Left ventricle myocardium inferior (tissue), 1 donor: ENCODE data around the gene VASN. TPM values are rescaled to one million over a fixed set of nuclear protein-coding genes. Genes with fewer than 3 reads are reported as not detected.
"Not testable (repeated sequence)": the region's sequence is repeated elsewhere in the genome, so short reads cannot be mapped to it uniquely, and the experiment has no call there.

Experiments used
- DNase-seq: peaks from one replicate; pipeline ENCODE4 v3.0.0-alpha.2; 2020
- H3K27ac ChIP-seq: fragments of 200-600 bp; replicated peaks from 2 replicates; pipeline ENCODE4 v1.8.0; 2021
- H3K27me3 ChIP-seq: fragments of 200-600 bp; 2 replicates; pipeline ENCODE4 v1.8.0; 2021; ENCODE audit warnings: low read depth
- H3K36me3 ChIP-seq: fragments of 200-600 bp; 2 replicates; pipeline ENCODE4 v1.8.0; 2021
- H3K4me1 ChIP-seq: fragments of 200-600 bp; 2 replicates; pipeline ENCODE4 v1.8.0; 2021
- H3K4me3 ChIP-seq: fragments of 200-600 bp; 2 replicates; pipeline ENCODE4 v1.8.0; 2021; ENCODE audit warnings: mild to moderate bottlenecking, moderate library complexity
- H3K9me3 ChIP-seq: fragments of 200-600 bp; replicated peaks from 2 replicates; pipeline ENCODE4 v1.8.0; 2021
- intact Hi-C: fragments of 100-400 bp; cut with micrococcal nuclease; formaldehyde crosslinking; loops from one replicate; pipeline ENCODE4 v1.11.0; 2022
- total RNA-seq: library from RNA; stranded (reverse); fragmentation: NEBNext Ultra II Directional; extraction: Animal tissue kit (Norgen Biotek cat#: 25700); gene quantifications from one replicate; pipeline ENCODE4 v1.2.1, GENCODE V29; 2021
- TF ChIP-seq, protein P1 (sequence below): fragments of 200-600 bp; IDR thresholded peaks from 2 replicates; pipeline ENCODE4 v1.8.0; 2021; ENCODE audit warnings: antibody characterized with exemption, mild to moderate bottlenecking, borderline replicate concordance
- donor health status: DM: no; HTN: yes; CAD: no; lungs with severe emphysema.

Gene VASN
- total RNA-seq, 1 donor from 2014 or later, result 5.5 TPM

DNA sequence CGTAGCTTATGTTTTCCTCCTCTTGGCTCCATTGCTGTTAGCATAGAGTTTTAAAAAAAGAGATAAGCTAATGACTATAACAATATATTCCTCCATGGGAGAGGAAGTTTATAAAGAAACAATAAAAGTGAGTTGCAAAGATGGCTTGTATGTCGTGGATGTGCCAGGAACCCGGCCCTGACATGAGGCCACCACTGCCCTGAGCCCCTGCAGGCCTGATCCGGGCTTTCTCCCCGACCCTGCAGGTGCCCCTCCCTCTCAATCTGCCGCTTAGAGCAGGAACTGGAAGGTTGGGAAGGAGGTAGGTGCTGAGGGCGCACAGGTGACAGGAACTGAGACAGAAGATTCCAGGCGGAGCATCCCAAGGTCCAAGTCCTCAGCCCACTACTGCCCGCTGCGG is 32.2 kb upstream of the VASN start:
- H3K27me3 ChIP-seq, result no peaks in the 10 kb centered on the region
- no peak overlapping the region for H3K4me3 ChIP-seq
- no peaks in the 10 kb centered on the region for H3K9me3 ChIP-seq
- peaks cover 42% of the 10 kb centered on the region for H3K4me1 ChIP-seq
- peak overlapping the region; percentile 64 for H3K27ac ChIP-seq
- DNase-seq, result no peak
- TF ChIP-seq, protein P1, sequence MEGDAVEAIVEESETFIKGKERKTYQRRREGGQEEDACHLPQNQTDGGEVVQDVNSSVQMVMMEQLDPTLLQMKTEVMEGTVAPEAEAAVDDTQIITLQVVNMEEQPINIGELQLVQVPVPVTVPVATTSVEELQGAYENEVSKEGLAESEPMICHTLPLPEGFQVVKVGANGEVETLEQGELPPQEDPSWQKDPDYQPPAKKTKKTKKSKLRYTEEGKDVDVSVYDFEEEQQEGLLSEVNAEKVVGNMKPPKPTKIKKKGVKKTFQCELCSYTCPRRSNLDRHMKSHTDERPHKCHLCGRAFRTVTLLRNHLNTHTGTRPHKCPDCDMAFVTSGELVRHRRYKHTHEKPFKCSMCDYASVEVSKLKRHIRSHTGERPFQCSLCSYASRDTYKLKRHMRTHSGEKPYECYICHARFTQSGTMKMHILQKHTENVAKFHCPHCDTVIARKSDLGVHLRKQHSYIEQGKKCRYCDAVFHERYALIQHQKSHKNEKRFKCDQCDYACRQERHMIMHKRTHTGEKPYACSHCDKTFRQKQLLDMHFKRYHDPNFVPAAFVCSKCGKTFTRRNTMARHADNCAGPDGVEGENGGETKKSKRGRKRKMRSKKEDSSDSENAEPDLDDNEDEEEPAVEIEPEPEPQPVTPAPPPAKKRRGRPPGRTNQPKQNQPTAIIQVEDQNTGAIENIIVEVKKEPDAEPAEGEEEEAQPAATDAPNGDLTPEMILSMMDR, result no peak
- H3K36me3 ChIP-seq, result peaks cover 45% of the 10 kb centered on the region
- intact Hi-C loops, result no loop called here

DNA sequence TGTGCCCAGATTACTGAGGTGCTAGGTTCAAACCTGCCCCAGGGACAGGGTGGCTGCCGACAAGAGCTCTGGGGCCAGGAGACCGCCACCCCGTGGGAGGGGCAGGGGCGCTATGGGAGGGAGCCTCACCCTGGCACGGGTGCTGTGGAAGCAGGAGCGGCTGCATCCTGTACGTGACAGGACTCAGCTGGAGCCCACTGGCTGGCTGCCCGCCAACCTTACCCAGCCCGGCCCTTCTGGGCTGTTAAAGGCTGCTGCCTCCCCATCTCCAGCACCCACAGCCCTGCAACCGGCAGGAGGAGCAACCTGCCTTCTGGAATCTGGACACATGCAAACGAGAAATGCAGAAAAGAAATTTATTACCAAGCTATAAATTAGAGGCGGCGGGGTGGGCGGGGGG is 31.7 kb upstream of the VASN start:
- H3K9me3 ChIP-seq, result no peaks in the 10 kb centered on the region
- H3K36me3 ChIP-seq, result peaks cover 41% of the 10 kb centered on the region
- H3K4me1 ChIP-seq, result peaks cover 42% of the 10 kb centered on the region
- H3K27ac ChIP-seq, result peak overlapping the region; percentile 64
- intact Hi-C loops, result no loop called here
- no peak overlapping the region for H3K4me3 ChIP-seq
- no peaks in the 10 kb centered on the region for H3K27me3 ChIP-seq
- peak; percentile 54 for DNase-seq
- TF ChIP-seq, protein P1, result peak; percentile 21

GRCh38 chr16:4340443-4340842 is 31.2 kb upstream of the VASN start:
- no peak for DNase-seq

DNA sequence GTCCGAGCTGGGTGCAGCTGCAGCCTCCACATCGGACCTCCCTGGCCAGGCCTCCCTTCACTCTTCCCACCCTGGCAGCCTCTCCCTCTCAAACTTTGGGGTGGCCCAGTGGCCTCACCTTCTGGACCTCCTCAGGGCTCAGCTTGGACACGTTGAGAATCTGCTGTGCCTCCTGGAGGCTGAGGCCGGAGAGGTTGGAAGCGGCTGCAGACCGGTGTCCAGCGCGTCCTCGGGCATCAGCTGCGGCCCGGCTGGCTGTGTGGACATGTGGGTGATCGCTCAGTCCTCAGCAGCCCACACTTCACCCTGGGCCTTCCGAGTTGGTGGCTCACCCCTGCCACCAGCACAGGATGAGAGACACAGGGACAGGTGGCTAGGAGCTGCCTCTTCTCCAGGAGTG is 30.4 kb upstream of the VASN start:
- TF ChIP-seq, protein P1, result no peak
- DNase-seq, result no peak
- intact Hi-C loops, result no loop called here

More at GRCh38 chr16:4340443-4340842, 31.2 kb upstream of the VASN start:
- intact Hi-C loops, result no loop called here
- peaks cover 35% of the 10 kb centered on the region for H3K36me3 ChIP-seq
- H3K4me3 ChIP-seq, result no peak overlapping the region
- H3K27me3 ChIP-seq, result no peaks in the 10 kb centered on the region
- H3K27ac ChIP-seq, result peak overlapping the region; percentile 64
- TF ChIP-seq, protein P1, result no peak
- H3K4me1 ChIP-seq, result peaks cover 42% of the 10 kb centered on the region
- H3K9me3 ChIP-seq, result no peaks in the 10 kb centered on the region

GRCh38 chr16:4342866-4343744 is 28.5 kb upstream of the VASN start:
- H3K4me1 ChIP-seq, result peaks cover 51% of the 10 kb centered on the region
- intact Hi-C loops, result no loop called here

More for the DNA sequence above, 30.4 kb upstream of the VASN start:
- H3K4me3 ChIP-seq, result no peak overlapping the region
- peaks cover 27% of the 10 kb centered on the region for H3K36me3 ChIP-seq
- H3K27ac ChIP-seq, result no peak overlapping the region
- peaks cover 42% of the 10 kb centered on the region for H3K4me1 ChIP-seq
- H3K27me3 ChIP-seq, result no peaks in the 10 kb centered on the region
- H3K9me3 ChIP-seq, result no peaks in the 10 kb centered on the region

DNA sequence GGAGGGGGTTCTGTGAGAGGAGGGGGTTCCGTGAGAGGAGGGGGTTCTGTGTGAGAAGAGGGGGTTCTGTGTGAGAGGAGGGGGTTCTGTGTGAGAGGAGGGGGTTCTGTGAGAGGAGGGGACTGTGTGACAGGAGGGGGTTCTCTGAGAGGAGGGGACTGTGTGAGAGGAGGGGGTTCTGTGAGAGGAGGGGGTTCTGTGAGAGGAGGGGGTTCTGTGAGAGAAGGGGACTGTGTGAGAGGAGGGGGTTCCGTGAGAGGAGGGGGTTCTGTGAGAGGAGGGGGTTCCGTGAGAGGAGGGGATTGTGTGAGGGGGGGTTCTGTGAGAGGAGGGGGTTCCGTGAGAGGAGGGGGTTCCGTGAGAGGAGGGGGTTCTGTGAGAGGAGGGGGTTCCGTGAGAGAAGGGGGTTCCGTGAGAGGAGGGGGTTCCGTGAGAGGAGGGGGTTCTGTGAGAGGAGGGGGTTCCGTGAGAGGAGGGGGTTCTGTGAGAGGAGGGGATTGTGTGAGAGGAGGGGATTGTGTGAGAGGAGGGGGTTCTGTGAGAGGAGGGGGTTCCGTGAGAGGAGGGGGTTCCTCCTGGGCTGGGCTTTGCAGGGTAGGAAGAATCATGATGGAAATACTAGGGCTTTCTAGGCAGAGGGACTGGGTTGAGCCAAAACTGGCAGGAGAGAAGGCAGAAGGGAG is 27.2 kb upstream of the VASN start:
- peaks cover 49% of the 10 kb centered on the region for H3K4me1 ChIP-seq
- not testable (repeated sequence) for H3K9me3 ChIP-seq, H3K27ac ChIP-seq

More at GRCh38 chr16:4342866-4343744, 28.5 kb upstream of the VASN start:
- no peak overlapping the region for H3K4me3 ChIP-seq
- TF ChIP-seq, protein P1, result no peak
- no peaks in the 10 kb centered on the region for H3K9me3 ChIP-seq
- H3K36me3 ChIP-seq, result peaks cover 9% of the 10 kb centered on the region
- H3K27ac ChIP-seq, result peak overlapping the region; percentile 55
- no peak for DNase-seq
- no peaks in the 10 kb centered on the region for H3K27me3 ChIP-seq

More for the DNA sequence above, 27.2 kb upstream of the VASN start:
- H3K27me3 ChIP-seq, intact Hi-C loops, DNase-seq, H3K36me3 ChIP-seq, H3K4me3 ChIP-seq: not testable (repeated sequence)
